Hematopoietic multipotent progenitor cell treated with erythropoietin and hydrocortisone succinate and interleukin-3 and kit ligand, for 15 days (in vitro differentiated cells): ENCODE results near the gene ARHGDIG.
"Not testable (repeated sequence)": the region's sequence is repeated elsewhere in the genome, so short reads cannot be mapped to it uniquely, and the experiment has no call there.

Source experiments
- DNase-seq: peaks from one replicate; pipeline ENCODE4 v3.0.0-alpha.2; 2015; ENCODE audit warnings: low spot score

ARHGDIG gene

GRCh38 chr16:280552-280951 lies at the start of gene ARHGDIG:
Gene ARHGDIG, plus strand, starts transcription at chr16:280591. Its CDS starts 90 bp downstream, at chr16:280681.
- no peak for DNase-seq

- DNase-seq = no peak
These were observed 49.4 kb upstream of the ARHGDIG start for GRCh38 chr16:230949-231348.

DNA sequence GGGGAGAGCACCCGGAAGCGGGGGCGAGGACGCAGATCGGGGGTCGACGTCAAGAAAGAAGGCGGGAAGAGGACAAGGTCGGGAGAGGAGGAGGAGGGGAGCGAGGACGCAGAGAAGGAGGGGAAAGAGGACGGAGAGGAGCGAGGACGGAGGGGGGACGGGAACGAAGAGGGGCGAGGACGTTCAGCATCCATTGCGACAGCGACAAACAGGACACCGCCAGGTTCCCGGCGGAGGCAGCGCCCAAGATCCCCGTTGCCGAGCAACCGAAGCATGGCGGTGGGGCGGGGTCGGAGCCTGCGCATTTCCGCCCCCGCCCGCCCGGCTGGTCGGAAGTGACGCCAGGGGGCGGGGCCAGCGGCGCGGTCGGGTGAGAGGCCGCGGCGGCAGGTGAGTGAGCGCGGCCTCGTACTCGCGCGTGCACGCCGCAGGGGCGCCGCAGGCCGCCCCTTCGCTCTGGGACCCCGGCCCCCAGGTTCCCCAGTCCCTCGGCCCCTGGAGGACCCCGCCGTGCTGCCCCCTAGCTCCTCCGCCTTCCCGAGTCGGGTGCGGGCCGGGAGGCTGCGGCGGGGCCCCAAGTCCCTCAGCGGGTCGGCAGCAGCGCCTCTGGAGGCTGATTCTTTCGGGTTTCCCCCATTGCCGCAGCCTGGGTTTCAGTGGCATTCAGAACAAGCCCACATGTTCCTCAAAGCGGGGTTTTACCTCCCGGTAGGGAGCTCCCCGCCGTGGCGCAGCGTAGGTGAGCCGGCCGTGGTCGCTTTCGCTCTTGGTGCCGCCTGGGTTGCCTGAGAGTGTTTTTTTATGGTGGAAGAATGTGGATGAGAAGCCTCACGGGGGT lies 45.7 kb upstream of the ARHGDIG start, which contains the start of gene FAM234A:
FAM234A (plus strand) TSS at position 354 of the 838 bp plus-strand sequence. CDS start 19,593 bp downstream, outside the sequence.
- peak; percentile 98 for DNase-seq

DNA sequence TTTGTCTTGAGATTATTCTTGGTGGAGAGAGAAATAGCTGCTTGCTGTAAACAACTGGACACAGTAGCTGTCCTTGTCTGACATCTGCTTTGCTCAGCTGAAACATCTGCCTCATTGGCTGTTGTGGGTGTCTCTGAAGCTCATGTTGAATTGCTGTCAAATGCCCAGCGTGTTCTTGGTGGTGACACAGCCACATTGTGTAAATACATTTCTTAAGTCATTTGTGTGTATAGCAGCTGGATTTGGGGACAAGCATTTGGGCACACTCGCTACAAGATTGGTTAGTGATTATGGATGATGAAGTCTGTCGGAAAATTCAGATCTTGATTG lies 40.5 kb upstream of the ARHGDIG start:
- DNase-seq = no peak

DNA sequence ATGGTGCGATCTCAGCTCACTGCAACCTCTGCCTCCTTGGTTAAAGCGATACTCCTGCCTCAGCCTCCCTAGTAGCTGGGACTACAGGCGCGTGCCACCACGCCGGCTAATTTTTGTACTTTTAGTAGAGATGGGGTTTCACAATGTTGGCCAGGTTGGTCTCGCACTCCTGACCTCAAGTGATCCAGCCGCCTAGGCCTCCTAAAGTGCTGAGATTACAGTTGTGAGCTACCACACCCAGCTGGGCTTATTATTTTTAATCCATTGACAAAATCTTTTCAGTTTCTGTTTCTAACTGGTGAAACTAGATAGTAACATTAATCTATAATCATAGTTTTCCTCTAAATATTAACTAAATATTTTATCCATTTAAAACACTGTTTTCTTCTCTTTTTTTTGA lies 39.8 kb upstream of the ARHGDIG start:
- no peak for DNase-seq

DNA sequence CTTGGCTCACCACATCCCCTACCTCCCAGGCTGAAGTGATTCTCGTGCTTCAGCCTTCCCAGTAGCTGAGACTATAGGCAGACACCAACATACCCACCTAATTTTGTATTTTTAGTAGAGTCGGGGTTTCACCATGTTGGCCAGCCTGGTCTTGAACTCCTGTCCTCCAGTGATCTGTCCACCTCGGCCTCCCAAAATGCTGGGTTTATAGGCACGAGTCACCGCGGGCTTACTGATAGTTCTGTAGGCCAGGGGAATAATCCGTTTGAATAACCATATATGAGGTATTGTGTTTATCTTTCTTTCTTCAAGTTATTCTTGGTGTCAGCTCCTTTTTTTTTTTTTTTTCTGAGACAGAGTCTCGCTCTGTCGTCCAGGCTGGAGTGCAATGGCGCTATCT lies 38.1 kb upstream of the ARHGDIG start:
- no peak for DNase-seq

DNA sequence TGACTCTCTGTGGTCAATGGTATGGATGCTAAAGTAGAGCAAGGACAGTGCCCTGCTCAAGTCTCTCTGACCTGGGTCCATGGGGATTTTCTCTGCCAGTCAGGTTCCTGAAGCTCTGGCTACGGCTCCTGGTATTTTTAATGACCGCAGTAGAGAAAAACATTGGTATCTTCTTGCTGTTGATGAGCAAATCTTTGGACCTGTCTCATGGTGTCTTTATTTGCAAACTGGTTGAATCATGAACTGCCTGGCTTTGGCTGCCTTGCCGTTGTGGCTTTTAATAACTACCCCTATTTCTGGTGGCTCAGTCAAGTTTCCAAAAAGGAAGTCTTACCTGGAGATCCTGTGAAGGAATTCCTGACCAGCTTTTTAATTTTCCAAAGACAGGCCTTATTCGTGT lies 37.0 kb upstream of the ARHGDIG start:
- DNase-seq = no peak

DNA sequence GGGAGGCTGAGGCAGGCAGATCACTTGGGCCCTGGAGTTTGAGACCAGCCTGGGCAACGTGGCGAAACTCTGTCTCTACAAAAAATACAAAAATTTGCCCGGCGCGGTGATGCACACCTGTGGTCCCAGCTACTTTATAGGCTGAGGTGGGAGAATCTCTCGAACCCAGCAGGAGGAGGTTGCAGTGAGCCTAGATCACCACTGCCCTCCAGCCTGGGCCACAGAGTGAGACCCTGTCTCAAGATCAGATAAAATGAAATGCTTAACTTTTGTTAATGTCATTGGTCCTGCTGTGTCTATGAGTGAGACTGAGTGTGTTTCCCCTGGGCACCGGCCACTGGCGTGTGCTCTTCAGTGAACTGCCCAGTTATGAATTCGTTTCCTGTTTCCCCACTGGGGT lies 35.3 kb upstream of the ARHGDIG start:
- DNase-seq = no peak

- no peak for DNase-seq
These were observed 33.4 kb upstream of the ARHGDIG start for GRCh38 chr16:247027-247426.

DNA sequence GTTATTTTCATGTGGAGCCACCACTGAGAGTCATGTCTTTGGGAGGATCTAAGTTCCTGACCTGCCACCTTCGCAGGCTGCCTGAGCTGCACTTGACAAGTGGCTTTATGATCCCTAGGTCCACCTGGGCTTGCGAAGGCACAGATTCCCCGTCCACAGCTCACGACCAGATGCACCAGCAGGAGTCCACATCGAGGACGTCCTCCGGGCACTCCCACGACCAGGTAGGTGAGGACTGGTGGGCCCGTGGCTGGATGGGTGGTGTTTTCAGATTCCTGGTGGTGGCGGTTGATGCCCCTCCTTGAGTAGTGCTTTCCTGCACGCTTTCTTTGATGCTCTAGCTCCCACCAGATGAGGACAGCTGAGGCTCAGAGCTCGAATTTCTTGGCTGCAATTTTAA lies 31.0 kb upstream of the ARHGDIG start:
- no peak for DNase-seq

DNA sequence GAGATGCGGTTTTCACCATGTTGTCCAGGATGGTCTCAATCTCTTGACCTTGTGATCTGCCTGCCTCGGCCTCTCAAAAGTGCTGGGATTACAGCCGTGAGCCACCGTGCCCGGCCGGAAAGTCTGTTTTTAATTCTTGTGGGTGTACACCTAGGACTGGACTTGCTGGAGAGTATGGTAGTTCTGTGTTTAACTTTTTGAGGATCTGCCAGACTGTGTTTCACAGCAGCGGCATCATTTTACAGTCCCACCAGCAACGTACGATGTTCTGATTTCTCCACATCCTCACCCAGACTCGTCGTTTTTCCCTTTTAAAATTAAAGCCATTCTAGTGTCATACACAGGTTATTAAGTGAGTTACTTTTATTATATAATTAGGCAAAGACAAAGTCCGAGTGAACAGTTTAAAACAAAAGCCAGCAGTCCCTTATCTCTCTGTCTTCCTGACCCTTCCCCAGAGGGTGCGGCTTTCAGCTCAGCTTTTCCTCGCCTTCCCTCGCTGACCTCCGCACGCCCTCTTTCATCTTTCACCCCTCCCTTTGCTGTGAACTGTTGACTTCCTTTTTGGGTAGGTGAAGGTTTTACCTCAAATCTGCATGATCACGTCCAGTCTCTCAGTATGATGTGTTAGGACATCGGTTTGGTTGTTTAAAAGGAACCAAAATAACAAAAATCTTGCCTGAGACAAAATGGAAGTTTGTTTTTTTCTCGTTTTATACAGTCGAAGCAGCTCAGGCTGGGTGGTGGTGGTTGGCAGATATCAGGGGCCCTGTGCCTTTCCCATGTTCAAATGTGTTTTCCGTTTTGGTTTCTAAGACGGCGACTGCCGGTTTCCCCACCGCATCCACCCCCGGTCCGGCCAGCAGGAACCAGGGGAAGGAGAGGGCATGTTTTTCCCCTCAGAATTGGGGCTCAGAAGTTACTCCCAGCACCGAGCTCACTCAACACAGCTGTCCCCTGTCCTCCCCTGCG lies 27.7 kb upstream of the ARHGDIG start:
- no peak for DNase-seq

DNA sequence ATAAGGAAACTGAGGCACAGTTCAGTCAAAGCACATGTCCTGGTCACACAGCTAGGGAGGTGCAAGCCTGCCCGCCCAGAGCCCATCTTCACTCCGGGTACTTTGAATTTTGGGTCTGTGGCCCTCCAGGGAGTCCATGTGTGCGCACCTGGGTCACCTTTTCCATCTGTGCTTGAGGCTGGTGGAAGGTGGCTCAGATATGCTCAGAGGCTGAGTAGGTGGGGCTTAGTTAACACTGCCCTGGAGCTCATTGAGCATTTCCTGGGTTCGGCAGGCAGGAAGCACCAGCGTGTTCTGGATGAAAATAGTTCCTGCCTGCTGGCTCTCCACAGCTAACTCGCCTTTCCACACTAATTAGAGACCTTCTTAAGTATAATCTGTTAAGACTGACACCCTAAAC lies 26.6 kb upstream of the ARHGDIG start:
- DNase-seq = no peak

DNA sequence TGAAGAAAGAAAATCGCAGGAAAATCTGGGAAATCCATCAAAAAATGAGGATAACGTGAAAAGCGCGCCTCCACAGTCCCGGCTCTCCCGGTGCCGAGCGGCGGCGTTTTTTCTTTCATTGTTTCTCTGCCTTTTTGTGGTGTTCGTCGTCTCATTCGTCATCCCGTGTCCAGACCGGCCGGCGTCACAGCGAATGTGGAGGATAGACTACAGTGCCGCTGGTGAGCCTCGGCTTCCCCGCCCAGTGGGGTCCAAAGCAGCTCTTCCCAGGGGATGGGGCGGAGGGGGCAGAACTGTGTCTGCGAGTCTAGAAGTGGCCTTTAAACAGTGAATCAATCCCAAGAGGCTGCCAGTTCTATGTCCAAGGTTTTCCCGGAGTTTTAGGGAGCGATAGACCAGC lies 25.9 kb upstream of the ARHGDIG start:
- DNase-seq = no peak

DNA sequence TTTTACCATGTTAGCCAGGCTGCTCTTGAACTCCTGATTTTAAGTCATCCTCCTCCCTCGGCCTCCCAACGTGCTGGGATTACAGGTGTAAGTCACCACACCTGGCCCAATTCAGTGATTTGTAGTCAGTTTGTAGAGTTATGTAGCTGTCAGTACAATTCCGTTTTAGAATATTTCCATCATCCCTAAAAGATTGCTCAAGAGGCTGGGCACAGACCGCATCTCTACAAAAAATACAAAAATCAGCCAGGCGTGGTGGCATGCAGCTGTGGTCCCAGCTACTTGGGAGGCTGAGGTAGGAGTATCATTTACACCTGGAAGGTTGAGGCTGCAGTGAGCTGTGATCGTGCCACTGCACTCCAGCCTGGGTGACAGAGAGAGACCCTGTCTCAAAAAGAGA lies 25.2 kb upstream of the ARHGDIG start:
- no peak for DNase-seq

DNA sequence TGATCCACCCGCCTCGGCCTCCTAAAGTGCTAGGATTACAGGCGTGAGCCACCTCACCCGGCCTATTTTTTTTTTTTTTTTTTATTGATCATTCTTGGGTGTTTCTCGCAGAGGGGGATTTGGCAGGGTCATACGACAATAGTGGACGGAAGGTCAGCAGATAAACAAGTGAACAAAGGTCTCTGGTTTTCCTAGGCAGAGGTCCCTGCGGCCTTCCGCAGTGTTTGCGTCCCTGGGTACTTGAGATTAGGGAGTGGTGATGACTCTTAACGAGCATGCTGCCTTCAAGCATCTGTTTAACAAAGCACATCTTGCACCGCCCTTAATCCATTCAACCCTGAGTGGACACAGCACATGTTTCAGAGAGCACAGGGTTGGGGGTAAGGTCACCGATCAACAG lies 22.3 kb upstream of the ARHGDIG start:
- DNase-seq = not testable (repeated sequence)

GRCh38 chr16:259226-259625 lies 21.2 kb upstream of the ARHGDIG start:
- DNase-seq = peak; percentile 14

- DNase-seq = no peak
These were observed 20.6 kb upstream of the ARHGDIG start for GRCh38 chr16:259814-260253.

- DNase-seq = no peak
These were observed 20.1 kb upstream of the ARHGDIG start for GRCh38 chr16:260326-260725.

- no peak for DNase-seq
These were observed 19.2 kb upstream of the ARHGDIG start for GRCh38 chr16:261031-261691.

GRCh38 chr16:262121-262745 lies 18.2 kb upstream of the ARHGDIG start:
- DNase-seq = no peak

DNA sequence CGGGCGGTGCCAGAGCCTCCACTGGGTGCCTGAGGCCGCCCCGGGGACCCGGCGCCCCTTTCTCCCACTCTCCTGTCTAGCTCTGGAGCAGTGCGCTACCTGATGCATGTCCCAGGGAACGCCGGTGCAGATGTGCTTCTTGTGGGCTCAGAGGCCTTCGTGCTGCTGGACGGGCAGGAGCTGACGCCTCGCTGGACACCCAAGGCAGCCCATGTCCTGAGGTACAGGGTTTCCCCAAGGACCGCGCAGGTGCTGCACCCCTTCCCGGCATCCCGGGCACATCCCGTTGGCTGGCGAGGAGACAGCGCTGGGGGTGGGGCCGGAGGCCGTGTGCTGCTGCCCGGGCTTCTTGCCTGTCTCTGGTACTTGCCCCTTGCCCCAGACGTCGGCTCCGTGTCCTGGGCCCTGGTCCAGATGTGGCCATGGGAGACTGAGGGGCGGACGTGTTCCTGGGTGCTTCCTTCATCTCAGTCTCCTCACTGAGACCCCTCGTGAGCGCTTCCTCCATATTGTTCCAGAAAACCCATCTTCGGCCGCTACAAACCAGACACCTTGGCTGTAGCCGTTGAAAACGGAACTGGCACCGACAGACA lies 17.1 kb upstream of the ARHGDIG start:
- no peak for DNase-seq

GRCh38 chr16:263944-264343 lies 16.4 kb upstream of the ARHGDIG start:
- DNase-seq = no peak
